Lower leg skin (tissue), 4 donors: ENCODE data around the gene DNER. TPM values are rescaled to one million over a fixed set of nuclear protein-coding genes. Genes with fewer than 3 reads are reported as not detected.

ENCODE experiments used
- DNase-seq, 2 donors: peaks; one replicate each; pipeline ENCODE4 v3.0.0-alpha.2; 2019; ENCODE audit warnings: low spot score in 2 of 2
- H3K4me3 ChIP-seq: fragments of 200-600 bp; sonication (generic); 2 replicates; pipeline ENCODE4 v1.5.1; 2017; ENCODE audit warnings: mild to moderate bottlenecking, low read depth; ENCODE audit not compliant: poor library complexity, severe bottlenecking
- CTCF ChIP-seq, 3 donors: fragments of 450-650 bp; IDR thresholded peaks; one replicate each; pipeline ENCODE4 v1.5.1; 2016; ENCODE audit warnings: antibody characterized with exemption in 3 of 3, mild to moderate bottlenecking in 3 of 3, moderate library complexity in 2 of 3
- POLR2A ChIP-seq, 2 donors: fragments of 450-650 bp; IDR thresholded peaks; one replicate each; pipeline ENCODE4 v1.6.1; 2016 to 2017; ENCODE audit warnings: antibody characterized with exemption in 2 of 2, mild to moderate bottlenecking in 1 of 2, moderate library complexity in 1 of 2
- WGBS, 2 donors: methylation state at CpG; one replicate each; pipeline ENCODE4 v1.1.5; 2018; 5-methylcytosine and 5-hydroxymethylcytosine counted together
- intact Hi-C: fragments of 100-400 bp; cut with DNase I; formaldehyde crosslinking; loops from one replicate; pipeline ENCODE4 v1.15.0; 2023; ENCODE audit warnings: low total_unique reads
- total RNA-seq, 4 donors: library from RNA; depleted of rRNA; stranded (reverse); fragments of >200 nt; gene quantifications; one replicate each; pipeline ENCODE4 v1.1.0, GENCODE V29; 2016

The DNER gene
- total RNA-seq, 4 donors from 2014 or later, result 2.8 to 20.1 (median 12.8) TPM

DNA sequence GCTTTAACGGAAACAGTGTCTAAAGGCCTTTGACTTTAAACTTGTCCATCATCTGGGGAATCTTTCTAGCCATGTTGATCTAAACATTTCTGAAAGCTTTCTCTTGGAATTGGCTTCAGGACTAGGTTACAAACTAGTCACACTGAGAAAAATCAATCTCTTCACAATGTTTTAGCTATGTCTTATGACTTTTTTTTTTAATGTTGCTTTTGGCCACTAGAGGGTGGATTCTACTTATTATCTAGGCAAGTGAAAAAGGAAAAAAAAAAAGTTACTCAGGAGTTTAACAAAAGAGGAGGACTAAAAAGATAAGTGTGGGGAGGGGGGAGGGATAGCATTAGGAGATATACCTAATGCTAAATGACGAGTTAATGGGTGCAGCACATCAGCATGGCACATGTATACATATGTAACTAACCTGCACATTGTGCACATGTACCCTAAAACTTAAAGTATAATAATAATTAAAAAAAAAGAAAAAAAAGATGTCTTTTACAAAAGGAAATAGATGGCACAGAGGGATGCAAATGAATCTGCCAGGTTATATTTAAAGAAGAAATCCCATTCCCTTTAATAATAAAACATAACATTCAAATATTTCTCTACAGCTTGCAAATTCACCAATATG lies 282.9 kb downstream of the DNER start:
- DNase-seq, result no peak
- TF ChIP-seq POLR2A (IDR thresholded peaks at IDR 0.05) (no peak), CTCF (IDR thresholded peaks at IDR 0.05) (no peak)
- H3K4me3 ChIP-seq, result no peak overlapping the region
- WGBS, 2 donors, result 42 to 43% methylated on average over 2 of the region's 2 CpGs
- intact Hi-C loops, result loop anchor here (10.0 kb wide), 1 partner anchor 153 kb away; no protein-coding TSS in a partner anchor

GRCh38 chr2:229429589-229429988 lies 284.8 kb downstream of the DNER start:
- 51 to 59% methylated on average over 5 of the region's 5 CpGs for WGBS, 2 donors
- TF ChIP-seq CTCF (IDR thresholded peaks at IDR 0.05) (no peak), POLR2A (IDR thresholded peaks at IDR 0.05) (no peak)
- intact Hi-C loops, result no loop called here
- no peak overlapping the region for H3K4me3 ChIP-seq
- no peak for DNase-seq

DNA sequence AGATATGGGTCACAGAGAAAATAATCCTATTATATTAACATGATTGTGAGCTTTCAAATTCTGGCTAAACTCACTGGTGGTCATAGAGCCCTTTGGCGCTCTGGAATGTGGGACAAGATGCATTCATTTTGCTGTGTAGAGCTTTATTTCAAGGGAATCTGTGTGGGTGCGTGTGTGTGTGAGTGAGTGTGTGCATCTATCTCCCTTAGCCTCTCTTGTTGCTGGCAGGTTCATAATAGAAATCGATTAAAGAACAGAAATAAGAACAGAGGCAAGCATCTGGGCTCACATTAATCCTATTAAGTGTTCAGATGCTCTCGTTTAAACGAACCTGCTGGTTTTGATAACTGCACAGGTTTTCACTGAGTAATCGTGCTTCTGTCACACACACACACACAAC lies 287.9 kb downstream of the DNER start:
- no peak for TF ChIP-seq CTCF (IDR thresholded peaks at IDR 0.05)
- TF ChIP-seq POLR2A (IDR thresholded peaks at IDR 0.05), result no peak
- intact Hi-C loops, result no loop called here
- WGBS, 2 donors, result 77 to 82% methylated on average over 6 of the region's 6 CpGs
- no peak overlapping the region for H3K4me3 ChIP-seq
- no peak for DNase-seq

- TF ChIP-seq POLR2A (IDR thresholded peaks at IDR 0.05) (no peak), CTCF (IDR thresholded peaks at IDR 0.05) (no peak)
- WGBS, 2 donors, result 78 to 80% methylated on average over 9 of the region's 9 CpGs
- H3K4me3 ChIP-seq, result no peak overlapping the region
- DNase-seq, result no peak
- intact Hi-C loops, result no loop called here
These were observed 288.8 kb downstream of the DNER start for GRCh38 chr2:229425598-229425997.

GRCh38 chr2:229422063-229422462 lies 292.3 kb downstream of the DNER start:
- intact Hi-C loops, result no loop called here
- TF ChIP-seq POLR2A (IDR thresholded peaks at IDR 0.05) (no peak), CTCF (IDR thresholded peaks at IDR 0.05) (no peak)
- WGBS, 2 donors, result 53 to 60% methylated on average over 6 of the region's 6 CpGs

GRCh38 chr2:229419158-229419557 lies 295.2 kb downstream of the DNER start:
- DNase-seq, result no peak
- TF ChIP-seq CTCF (IDR thresholded peaks at IDR 0.05) (no peak), POLR2A (IDR thresholded peaks at IDR 0.05) (no peak)

More at GRCh38 chr2:229422063-229422462, 292.3 kb downstream of the DNER start:
- DNase-seq, result no peak
- no peak overlapping the region for H3K4me3 ChIP-seq

More at GRCh38 chr2:229419158-229419557, 295.2 kb downstream of the DNER start:
- intact Hi-C loops, result no loop called here
- H3K4me3 ChIP-seq, result no peak overlapping the region
- WGBS, 2 donors, result 46 to 73% methylated on average over 1 of the region's 1 CpG
